Measurements from ENCODE around the gene DDX17.

GRCh38 chr22:38487946-38488345 lies 18.2 kb downstream of the DDX17 start:
- no peak for TF ChIP-seq CEBPB (IDR thresholded peaks at IDR 0.05; ENCODE audit: low read depth)
- TF ChIP-seq, protein P1, sequence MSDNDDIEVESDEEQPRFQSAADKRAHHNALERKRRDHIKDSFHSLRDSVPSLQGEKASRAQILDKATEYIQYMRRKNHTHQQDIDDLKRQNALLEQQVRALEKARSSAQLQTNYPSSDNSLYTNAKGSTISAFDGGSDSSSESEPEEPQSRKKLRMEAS (IDR thresholded peaks at IDR 0.05): no peak
- TF ChIP-seq CTCF (IDR thresholded peaks at IDR 0.05 in 2 of 3, conservative IDR thresholded peaks at IDR 0.05 in 1 of 3; ENCODE audit: borderline replicate concordance in 1 of 3, insufficient read depth in 1 of 3, low read depth in 2 of 3, low read length in 2 of 3): no peak
- TF ChIP-seq ZNF274 (IDR thresholded peaks at IDR 0.05; ENCODE audit: low read depth, low read length): no peak
- TF ChIP-seq POLR2AphosphoS5 (IDR thresholded peaks at IDR 0.05; ENCODE audit: low read depth, low read length): no peak
- TF ChIP-seq POLR2A (IDR thresholded peaks at IDR 0.05; ENCODE audit: borderline replicate concordance, extremely low read depth, insufficient read depth, insufficient read length): no peak
- TF ChIP-seq ATF3 (IDR thresholded peaks at IDR 0.05): no peak
- no peak for TF ChIP-seq SRF (IDR thresholded peaks at IDR 0.05; ENCODE audit: low read depth)
- no peak for TF ChIP-seq TCF7L2 (IDR thresholded peaks at IDR 0.05; ENCODE audit: borderline replicate concordance, extremely low read depth, insufficient read depth, insufficient read length)
- no peak for TF ChIP-seq EZH2phosphoT487 (IDR thresholded peaks at IDR 0.05; ENCODE audit: borderline replicate concordance)
- no peak for TF ChIP-seq ELF1 (IDR thresholded peaks at IDR 0.05; ENCODE audit: borderline replicate concordance, low read depth)

Measured in HCT116 (cell line).